H9 (cell line): ENCODE results near the gene CEMIP2. TPM values are rescaled to one million over a fixed set of nuclear protein-coding genes. Genes with fewer than 3 reads are reported as not detected.

Experiments used
- DNase-seq: peaks from one replicate; pipeline ENCODE4 v3.0.0-alpha.2; 2017
- H2AFZ ChIP-seq: one replicate; pipeline ENCODE4 v1.6.1; 2013; ENCODE audit warnings: mild to moderate bottlenecking, low read length, control low read depth, moderate library complexity
- H2AK5ac ChIP-seq: 2 replicates; pipeline ENCODE4 v1.6.1; 2013; ENCODE audit warnings: low read length, control low read depth, mixed read lengths; ENCODE audit not compliant: insufficient read length
- H2BK120ac ChIP-seq: one replicate; pipeline ENCODE4 v1.6.1; 2013; ENCODE audit warnings: low read depth, mild to moderate bottlenecking, low read length, control low read depth, inconsistent platforms; ENCODE audit not compliant: poor library complexity, severe bottlenecking
- H2BK12ac ChIP-seq: 2 replicates; pipeline ENCODE4 v1.6.1; 2013; ENCODE audit warnings: low read length, control low read depth, mixed read lengths, low read depth; ENCODE audit not compliant: insufficient read length
- H2BK15ac ChIP-seq: 2 replicates; pipeline ENCODE4 v1.6.1; 2013; ENCODE audit warnings: low read depth, low read length, control low read depth
- H2BK20ac ChIP-seq: one replicate; pipeline ENCODE4 v1.6.1; 2013; ENCODE audit warnings: low read depth, mild to moderate bottlenecking, low read length, control low read depth, inconsistent platforms; ENCODE audit not compliant: poor library complexity, severe bottlenecking
- H2BK5ac ChIP-seq: 2 replicates; pipeline ENCODE4 v1.6.1; 2013; ENCODE audit warnings: low read length, control low read depth, mixed read lengths; ENCODE audit not compliant: insufficient read length
- H3K14ac ChIP-seq: 2 replicates; pipeline ENCODE4 v1.6.1; 2013; ENCODE audit warnings: low read length, control low read depth; ENCODE audit not compliant: insufficient read depth
- H3K18ac ChIP-seq: 2 replicates; pipeline ENCODE4 v1.6.1; 2013; ENCODE audit warnings: low read depth, mild to moderate bottlenecking, mixed read lengths, low read length, control low read depth; ENCODE audit not compliant: insufficient read length
- H3K23ac ChIP-seq: 2 replicates; pipeline ENCODE4 v1.6.1; 2013; ENCODE audit warnings: low read length, control low read depth, mixed read lengths, low read depth; ENCODE audit not compliant: insufficient read length
- H3K23me2 ChIP-seq: 2 replicates; pipeline ENCODE4 v1.6.1; 2013; ENCODE audit warnings: low read depth, mild to moderate bottlenecking, mixed read lengths, low read length, control low read depth; ENCODE audit not compliant: insufficient read length, poor library complexity, severe bottlenecking
- H3K27ac ChIP-seq: 2 replicates; pipeline ENCODE4 v1.5.1; 2013; ENCODE audit warnings: low read length, control low read depth, mixed read lengths, low read depth; ENCODE audit not compliant: insufficient read length
- H3K27me3 ChIP-seq: 2 replicates; pipeline ENCODE4 v1.6.1; 2013; ENCODE audit warnings: low read length, control low read depth, inconsistent platforms; ENCODE audit not compliant: insufficient read depth
- H3K4ac ChIP-seq: 2 replicates; pipeline ENCODE4 v1.6.1; 2013; ENCODE audit warnings: low read depth, mild to moderate bottlenecking, control low read depth, inconsistent platforms, low read length, moderate library complexity
- H3K4me1 ChIP-seq: 2 replicates; pipeline ENCODE4 v1.6.1; 2013; ENCODE audit warnings: low read length, control low read depth, inconsistent platforms; ENCODE audit not compliant: insufficient read depth
- H3K4me2 ChIP-seq: 2 replicates; pipeline ENCODE4 v1.6.1; 2013; ENCODE audit warnings: low read length, control low read depth, mixed read lengths; ENCODE audit not compliant: insufficient read length, insufficient read depth
- H3K56ac ChIP-seq: 2 replicates; pipeline ENCODE4 v1.6.1; 2013; ENCODE audit warnings: low read depth, mild to moderate bottlenecking, mixed read lengths, low read length, control low read depth; ENCODE audit not compliant: insufficient read length
- H3K79me1 ChIP-seq: 2 replicates; pipeline ENCODE4 v1.6.1; 2013; ENCODE audit warnings: low read depth, mild to moderate bottlenecking, moderate library complexity, low read length, control low read depth, inconsistent platforms; ENCODE audit not compliant: insufficient read depth, poor library complexity, severe bottlenecking
- H3K79me2 ChIP-seq: 2 replicates; pipeline ENCODE4 v1.6.1; 2013; ENCODE audit warnings: low read length, control low read depth, inconsistent platforms; ENCODE audit not compliant: insufficient read depth
- H3K9ac ChIP-seq: 2 replicates; pipeline ENCODE4 v1.6.1; 2013; ENCODE audit warnings: low read length, control low read depth, mixed read lengths; ENCODE audit not compliant: insufficient read length; ENCODE audit errors: extremely low read depth
- H3K9me3 ChIP-seq: one replicate; pipeline ENCODE4 v1.6.1; 2013; ENCODE audit warnings: low read depth, low read length, inconsistent platforms; ENCODE audit not compliant: control insufficient read depth
- H3T11ph ChIP-seq: one replicate; pipeline ENCODE4 v1.6.1; 2013; ENCODE audit warnings: mild to moderate bottlenecking, low read length, control low read depth, inconsistent platforms
- H4K20me1 ChIP-seq: one replicate; pipeline ENCODE4 v1.6.1; 2013; ENCODE audit not compliant: control insufficient read depth, insufficient read length, insufficient read depth
- H4K5ac ChIP-seq: 2 replicates; pipeline ENCODE4 v1.6.1; 2013; ENCODE audit warnings: low read depth, mild to moderate bottlenecking, mixed read lengths, low read length, control low read depth; ENCODE audit not compliant: insufficient read length
- H4K8ac ChIP-seq: replicated peaks from 2 replicates; pipeline ENCODE4 v1.6.1; 2013; ENCODE audit warnings: low read length, control low read depth, mixed read lengths, low read depth; ENCODE audit not compliant: insufficient read length
- H4K91ac ChIP-seq: 2 replicates; pipeline ENCODE4 v1.6.1; 2013; ENCODE audit warnings: low read depth, mild to moderate bottlenecking, moderate library complexity, mixed read lengths, low read length, control low read depth; ENCODE audit not compliant: insufficient read length
- H3K27ac Mint-ChIP-seq, 3 experiments: 2 replicates in 2 of 3; 3 replicates in 1 of 3; pipeline ENCODE4 v1.8.0; 2020 to 2021; ENCODE audit warnings: mixed read lengths in 3 of 3, mild to moderate bottlenecking in 1 of 3, moderate library complexity in 1 of 3
- H3K27me3 Mint-ChIP-seq: 2 replicates; pipeline ENCODE4 v1.8.0; 2021; ENCODE audit warnings: low read depth, mild to moderate bottlenecking, moderate library complexity, mixed read lengths
- H3K36me3 Mint-ChIP-seq, 3 experiments: 2 replicates in 2 of 3; 3 replicates in 1 of 3; pipeline ENCODE4 v1.8.0; 2020 to 2021; ENCODE audit warnings: low read depth in 3 of 3, mixed read lengths in 3 of 3; ENCODE audit not compliant: insufficient read depth in 1 of 3
- H3K4me1 Mint-ChIP-seq, 2 experiments: 2 replicates each; pipeline ENCODE4 v1.8.0; 2020; ENCODE audit warnings: mixed read lengths in 2 of 2
- H3K4me3 Mint-ChIP-seq, 2 experiments: 2 replicates in 1 of 2; 3 replicates in 1 of 2; pipeline ENCODE4 v1.8.0; 2020 to 2021; ENCODE audit warnings: mild to moderate bottlenecking in 2 of 2, mixed read lengths in 2 of 2, moderate library complexity in 1 of 2
- H3K9me3 Mint-ChIP-seq, 2 experiments: 2 replicates in 1 of 2; 3 replicates in 1 of 2; pipeline ENCODE4 v1.8.0; 2020; ENCODE audit warnings: mild to moderate bottlenecking in 2 of 2, mixed read lengths in 2 of 2, moderate library complexity in 1 of 2
- CTCF ChIP-seq: fragments of 200-600 bp; sonication (generic); conservative IDR thresholded peaks from 3 replicates; pipeline ENCODE4 v1.8.0; 2021; ENCODE audit warnings: antibody characterized with exemption, mild to moderate bottlenecking
- WGBS: extraction: QIAGEN DNeasy Blood & Tissue Kit; methylation state at CpG from one replicate; pipeline ENCODE4 v1.1.7; 2013; ENCODE audit warnings: missing lambda C conversion rate, low lambda C conversion rate, mixed read lengths; ENCODE audit not compliant: insufficient read length; ENCODE audit errors: extremely low coverage; 5-methylcytosine and 5-hydroxymethylcytosine counted together
- total RNA-seq: library from RNA; stranded (reverse); gene quantifications from 2 replicates; pipeline ENCODE4 v1.2.1, GENCODE V29; 2021

The CEMIP2 gene
- total RNA-seq, 1 experiment from 2014 or later, result 77.2 TPM

- no peaks in the 10 kb centered on the region for H3K79me1 ChIP-seq
- H4K5ac ChIP-seq, result no peak overlapping the region
- H3K23me2 ChIP-seq, result no peaks in the 10 kb centered on the region
- H3K9me3 Mint-ChIP-seq, result no peaks in the 10 kb centered on the region
- H3K18ac ChIP-seq, result no peak overlapping the region
- no peak overlapping the region for H3K4me2 ChIP-seq
- no peak overlapping the region for H3K9ac ChIP-seq
- H3K27ac ChIP-seq, result no peak overlapping the region
- no peak overlapping the region for H2BK5ac ChIP-seq
- H2AK5ac ChIP-seq, result no peak overlapping the region
- H3K4ac ChIP-seq, result no peak overlapping the region
- WGBS, result no CpG with 5 or more reads among the region's 4 CpGs
- no peak overlapping the region for H2BK20ac ChIP-seq
- H2AFZ ChIP-seq, result no peak overlapping the region
- no peaks in the 10 kb centered on the region for H3K4me1 ChIP-seq
- no peak for TF ChIP-seq CTCF
- no peaks in the 10 kb centered on the region for H3K9me3 ChIP-seq
- H2BK12ac ChIP-seq, result no peak overlapping the region
- H3K14ac ChIP-seq, result no peak overlapping the region
- H2BK120ac ChIP-seq, result no peak overlapping the region
- no peak overlapping the region for H3K4me3 Mint-ChIP-seq
- DNase-seq, result no peak
- H4K91ac ChIP-seq, result no peak overlapping the region
- no peak overlapping the region for H4K8ac ChIP-seq
- H3K36me3 Mint-ChIP-seq, result peaks cover 8 to 85% (median 81%) of the 10 kb centered on the region in 3 experiments; a peak in 5 of 7 replicates
- H4K20me1 ChIP-seq, result no peaks in the 10 kb centered on the region
- no peaks in the 10 kb centered on the region for H3K79me2 ChIP-seq
- no peak overlapping the region for H3T11ph ChIP-seq
- H3K27me3 Mint-ChIP-seq, result no peaks in the 10 kb centered on the region; the same call in 1 of the 2 replicates
- H3K4me1 Mint-ChIP-seq, result peaks cover 7 to 14% of the 10 kb centered on the region in 2 experiments
- no peak overlapping the region for H3K23ac ChIP-seq
- H3K27ac Mint-ChIP-seq, result peak overlapping the region in 1 of 3 experiments; percentile 5; a peak in 1 of 7 replicates
- no peaks in the 10 kb centered on the region for H3K27me3 ChIP-seq
- H2BK15ac ChIP-seq, result no peak overlapping the region
- H3K56ac ChIP-seq, result no peak overlapping the region
Measured at GRCh38 chr9:71736236-71736635, 32.1 kb downstream of the CEMIP2 start.
